Hepatic stellate cell (primary cell): ENCODE measurements around the gene CDK4.
"Not testable (repeated sequence)": the region's sequence is repeated elsewhere in the genome, so short reads cannot be mapped to it uniquely, and the experiment has no call there.

Experiments used
- DNase-seq: peaks from one replicate; pipeline ENCODE4 v3.0.0; 2011; ENCODE audit warnings: low spot score

Gene CDK4

DNA sequence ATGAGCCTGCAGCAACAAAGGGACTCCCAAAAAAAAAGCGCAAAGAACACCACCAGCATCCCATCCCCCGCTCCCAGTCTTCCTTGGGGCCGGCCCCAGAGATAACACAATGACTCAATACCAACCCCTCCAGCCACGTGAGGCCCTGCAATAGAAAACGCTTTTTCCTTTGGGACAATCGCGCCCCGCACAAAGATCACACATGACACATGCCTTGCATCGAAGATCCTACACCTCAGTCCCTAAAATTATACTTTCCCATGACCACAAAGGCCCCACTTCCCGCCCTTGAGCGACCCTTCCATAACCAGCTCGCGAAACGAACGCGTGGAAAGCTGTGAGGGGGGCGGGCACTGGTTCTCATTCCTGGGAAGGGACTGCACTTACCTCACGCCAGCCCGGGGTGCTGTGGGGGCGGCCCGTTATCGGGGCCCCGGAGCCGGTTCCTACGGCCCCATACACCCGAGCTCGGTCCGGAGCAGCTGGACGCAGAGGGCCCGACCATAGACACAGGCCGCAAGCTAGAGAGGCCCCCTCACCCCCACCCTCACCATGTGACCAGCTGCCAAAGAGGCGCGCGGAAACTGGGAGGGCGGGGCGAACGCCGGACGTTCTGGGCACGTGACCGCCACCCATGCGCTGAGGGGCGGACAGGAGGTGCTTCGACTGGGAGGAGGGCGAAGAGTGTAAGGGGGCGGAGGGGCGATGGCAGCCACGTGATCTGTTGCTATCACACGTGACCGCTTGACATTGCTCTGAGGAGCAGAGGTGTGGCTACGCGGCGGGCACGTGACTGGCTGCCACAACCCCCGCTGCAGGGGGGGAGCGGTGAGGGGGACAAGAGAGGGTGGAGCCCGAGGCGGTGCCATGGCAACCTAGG, at the start of gene CDK4:
CDK4 (minus strand) TSS at position 523 of the 880 bp plus-strand sequence. CDS start 593 bp downstream, outside the sequence.
- peak; percentile 99 for DNase-seq

DNA sequence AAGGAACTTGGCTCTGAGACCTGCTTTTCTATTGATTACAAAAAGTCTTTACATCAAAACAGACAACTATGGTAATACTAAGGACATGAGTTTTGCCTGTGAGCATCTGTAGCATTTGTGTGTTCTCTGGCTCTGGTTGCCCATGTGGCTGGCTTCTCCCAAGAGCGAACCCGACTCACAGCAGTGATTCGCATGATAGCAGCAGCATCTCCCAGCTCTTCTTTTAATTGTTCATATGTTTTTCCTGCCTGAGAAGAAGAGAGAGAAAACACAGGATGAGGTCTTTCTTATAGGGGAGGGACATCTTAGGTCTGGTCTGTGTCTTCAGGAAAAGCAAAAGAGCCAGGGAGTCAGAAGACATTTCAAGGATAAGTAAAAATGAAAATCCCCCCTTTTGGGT, 48.9 kb upstream of the CDK4 start:
- DNase-seq, result no peak

- DNase-seq, result no peak
Measured at GRCh38 chr12:57797933-57798332, 45.8 kb upstream of the CDK4 start.

- DNase-seq, result no peak
Measured at GRCh38 chr12:57796996-57797395, 44.9 kb upstream of the CDK4 start.

DNA sequence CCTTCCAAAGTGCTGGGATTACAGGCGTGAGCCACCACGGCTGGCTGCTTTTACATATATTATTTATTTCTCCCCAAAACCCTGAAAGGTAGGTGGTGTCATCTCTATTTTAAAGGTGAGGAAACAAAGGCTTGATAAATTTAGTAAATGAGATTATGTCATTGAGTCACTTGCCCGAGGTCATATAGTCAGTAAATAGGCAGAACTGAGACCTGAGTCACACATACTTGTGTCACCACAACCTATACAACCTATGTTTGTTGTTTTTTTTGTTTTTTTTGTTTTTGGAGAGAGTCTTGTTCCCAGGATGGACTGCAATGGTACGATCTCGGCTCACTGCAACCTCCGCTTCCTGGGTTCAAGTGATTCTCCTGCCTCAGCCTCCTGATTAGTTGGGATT, 43.2 kb upstream of the CDK4 start:
- DNase-seq, result no peak

GRCh38 chr12:57793920-57794319, 41.8 kb upstream of the CDK4 start:
- peak; percentile 71 for DNase-seq

DNA sequence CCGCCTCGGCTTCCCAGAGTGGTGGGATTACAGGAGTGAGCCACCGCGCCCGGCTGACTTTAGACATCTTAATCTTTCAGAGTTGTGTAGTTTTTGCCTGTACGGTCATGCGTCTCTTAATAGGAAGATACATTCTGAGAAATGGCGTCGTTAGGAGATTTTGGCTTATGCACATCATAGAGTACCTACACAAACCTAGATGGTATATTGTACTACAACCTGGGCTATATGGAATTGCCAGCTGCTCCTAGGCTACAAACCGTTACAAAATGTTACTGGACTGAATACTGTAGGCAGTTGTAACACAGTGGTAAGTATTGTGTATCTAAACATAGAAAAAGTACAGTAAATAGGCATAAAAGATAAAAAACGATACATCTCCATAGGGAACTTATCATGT, 31.8 kb upstream of the CDK4 start:
- DNase-seq, result no peak

GRCh38 chr12:57783466-57783801, 31.3 kb upstream of the CDK4 start:
- DNase-seq, result no peak

DNA sequence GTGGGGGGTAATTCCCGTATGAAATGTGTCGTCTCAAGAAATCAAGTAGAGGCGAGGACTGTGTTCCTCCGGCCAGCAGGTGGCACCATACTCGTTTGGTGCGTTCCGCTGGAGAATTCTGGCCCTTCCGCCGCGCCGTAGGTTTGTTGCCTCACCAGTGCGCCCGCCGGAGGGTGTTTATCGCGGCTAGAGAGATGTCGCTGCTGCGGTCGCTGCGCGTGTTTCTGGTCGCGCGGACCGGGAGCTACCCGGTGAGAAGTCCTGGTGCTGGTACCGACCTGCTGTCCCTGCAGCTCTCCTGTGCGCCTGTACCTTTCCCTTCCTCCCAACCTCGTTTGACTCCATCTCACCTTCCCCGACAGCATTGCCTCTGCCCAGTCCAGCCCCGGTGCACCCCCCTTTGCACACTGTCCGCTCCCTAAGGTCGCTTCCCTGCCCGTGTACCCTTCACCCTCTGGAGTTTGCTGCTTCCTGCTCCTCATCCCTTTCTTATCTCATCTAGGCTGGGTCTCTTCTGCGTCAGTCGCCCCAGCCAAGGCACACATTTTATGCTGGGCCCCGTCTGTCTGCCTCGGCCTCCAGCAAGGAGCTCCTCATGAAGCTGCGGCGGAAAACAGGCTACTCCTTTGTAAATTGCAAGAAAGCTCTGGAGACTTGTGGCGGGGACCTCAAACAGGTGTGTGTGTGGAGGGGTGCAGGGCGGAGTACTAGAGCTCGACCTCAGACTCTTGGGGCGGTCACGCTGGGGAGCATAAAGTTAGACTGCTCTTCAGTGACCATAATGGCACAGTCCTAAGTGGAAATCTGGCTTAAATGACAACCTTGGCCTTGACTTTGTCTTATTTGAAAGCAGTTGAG, 30.7 kb upstream of the CDK4 start, which contains the start of gene TSFM:
TSFM (plus strand) TSS at position 180 of the 858 bp plus-strand sequence; CDS start at position 195, 15 bp downstream.
- DNase-seq, result peak; percentile 80

- DNase-seq, result no peak
Measured at GRCh38 chr12:57782243-57782607, 30.1 kb upstream of the CDK4 start.

- DNase-seq, result no peak
Measured at GRCh38 chr12:57781801-57782200, 29.7 kb upstream of the CDK4 start.

- no peak for DNase-seq
Measured at GRCh38 chr12:57781244-57781643, 29.1 kb upstream of the CDK4 start.

DNA sequence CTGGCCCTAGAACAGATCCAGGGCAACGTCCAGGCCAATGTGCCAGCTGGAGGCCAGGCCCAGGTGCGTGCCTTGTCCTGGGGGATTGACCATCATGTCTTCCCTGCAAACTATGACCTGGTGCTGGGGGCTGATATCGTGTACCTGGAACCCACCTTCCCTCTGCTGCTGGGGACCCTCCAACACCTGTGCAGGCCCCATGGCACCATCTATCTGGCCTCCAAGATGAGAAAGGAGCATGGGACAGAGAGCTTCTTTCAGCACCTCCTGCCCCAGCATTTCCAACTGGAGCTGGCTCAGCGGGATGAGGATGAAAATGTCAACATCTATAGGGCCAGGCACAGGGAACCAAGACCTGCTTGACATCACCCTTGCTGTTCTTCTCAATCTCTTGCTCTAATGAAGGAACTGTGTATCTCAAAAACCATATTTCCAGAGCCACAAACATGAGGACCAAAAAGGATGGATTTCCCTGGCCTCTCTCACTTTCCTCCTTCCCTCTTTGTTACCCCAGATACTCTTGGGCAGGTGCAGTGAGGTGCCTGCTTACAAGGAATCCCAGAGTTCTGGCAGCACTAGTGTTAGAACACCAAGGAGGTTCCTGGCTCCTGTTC, 28.3 kb upstream of the CDK4 start:
- DNase-seq, result no peak

DNA sequence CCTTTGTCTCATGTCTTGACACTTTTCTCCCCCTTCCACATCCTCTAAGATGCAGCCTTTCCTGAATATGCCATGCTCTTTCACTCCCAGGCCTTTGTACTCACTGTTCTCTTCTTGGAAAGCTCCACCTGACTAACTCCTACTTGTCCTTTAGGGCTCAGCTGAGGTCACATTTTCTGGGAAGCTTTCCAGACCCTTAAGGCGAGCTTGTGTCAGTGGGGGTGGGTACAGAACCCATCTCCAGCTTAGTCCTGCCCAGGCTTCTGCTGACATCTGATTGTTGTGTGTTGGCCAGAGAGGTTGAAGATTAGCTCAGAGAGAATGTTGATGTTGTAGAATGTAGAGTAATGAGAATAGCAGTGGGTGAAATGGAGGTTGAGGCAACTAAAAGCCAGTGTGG, 27.6 kb upstream of the CDK4 start:
- DNase-seq, result no peak

DNA sequence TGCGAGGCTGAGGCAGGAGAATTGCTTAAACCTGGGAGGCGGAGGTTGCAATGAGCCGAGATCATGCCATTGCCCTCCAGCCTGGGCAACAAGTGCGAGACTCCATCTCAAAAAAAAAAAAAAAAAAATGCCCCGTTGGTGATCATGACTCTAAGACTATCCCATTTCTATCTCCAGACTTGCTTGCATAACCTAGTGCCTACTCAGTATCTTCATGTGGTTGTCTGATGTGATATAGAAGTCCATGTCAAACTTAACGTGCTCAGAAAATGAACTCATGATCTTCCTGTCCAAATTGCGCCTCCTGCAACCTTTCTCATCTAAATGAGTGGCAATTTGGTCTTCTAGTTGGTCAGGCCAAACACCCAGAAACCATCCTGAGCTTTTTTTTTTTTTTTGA, 25.8 kb upstream of the CDK4 start:
- DNase-seq, result no peak

DNA sequence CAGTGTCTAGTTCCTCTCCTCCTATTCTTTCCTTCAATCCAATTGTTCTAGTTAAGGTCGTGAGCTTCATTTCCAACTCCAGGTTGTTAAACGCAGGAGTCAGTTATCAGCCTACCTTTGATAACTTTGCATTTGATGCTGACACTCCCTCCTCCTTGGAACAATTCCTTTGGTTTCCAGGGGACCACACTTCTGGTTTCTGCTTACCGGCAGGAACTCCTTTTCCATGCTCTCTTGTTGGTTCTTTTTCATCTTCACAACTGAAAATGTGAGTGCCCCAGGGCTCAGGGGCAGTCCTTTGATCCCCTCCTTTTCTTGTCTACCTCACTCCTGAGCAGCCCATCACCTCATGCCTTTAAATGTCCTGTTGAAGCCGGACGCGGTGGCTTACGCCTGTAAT, 25.3 kb upstream of the CDK4 start:
- no peak for DNase-seq

- DNase-seq, result no peak
Measured at GRCh38 chr12:57776247-57776587, 24.1 kb upstream of the CDK4 start.

- no peak for DNase-seq
Measured at GRCh38 chr12:57775563-57776246, 23.6 kb upstream of the CDK4 start.

- no peak for DNase-seq
Measured at GRCh38 chr12:57775044-57775443, 22.9 kb upstream of the CDK4 start.

- DNase-seq, result not testable (repeated sequence)
Measured at GRCh38 chr12:57774634-57775033, 22.5 kb upstream of the CDK4 start.

DNA sequence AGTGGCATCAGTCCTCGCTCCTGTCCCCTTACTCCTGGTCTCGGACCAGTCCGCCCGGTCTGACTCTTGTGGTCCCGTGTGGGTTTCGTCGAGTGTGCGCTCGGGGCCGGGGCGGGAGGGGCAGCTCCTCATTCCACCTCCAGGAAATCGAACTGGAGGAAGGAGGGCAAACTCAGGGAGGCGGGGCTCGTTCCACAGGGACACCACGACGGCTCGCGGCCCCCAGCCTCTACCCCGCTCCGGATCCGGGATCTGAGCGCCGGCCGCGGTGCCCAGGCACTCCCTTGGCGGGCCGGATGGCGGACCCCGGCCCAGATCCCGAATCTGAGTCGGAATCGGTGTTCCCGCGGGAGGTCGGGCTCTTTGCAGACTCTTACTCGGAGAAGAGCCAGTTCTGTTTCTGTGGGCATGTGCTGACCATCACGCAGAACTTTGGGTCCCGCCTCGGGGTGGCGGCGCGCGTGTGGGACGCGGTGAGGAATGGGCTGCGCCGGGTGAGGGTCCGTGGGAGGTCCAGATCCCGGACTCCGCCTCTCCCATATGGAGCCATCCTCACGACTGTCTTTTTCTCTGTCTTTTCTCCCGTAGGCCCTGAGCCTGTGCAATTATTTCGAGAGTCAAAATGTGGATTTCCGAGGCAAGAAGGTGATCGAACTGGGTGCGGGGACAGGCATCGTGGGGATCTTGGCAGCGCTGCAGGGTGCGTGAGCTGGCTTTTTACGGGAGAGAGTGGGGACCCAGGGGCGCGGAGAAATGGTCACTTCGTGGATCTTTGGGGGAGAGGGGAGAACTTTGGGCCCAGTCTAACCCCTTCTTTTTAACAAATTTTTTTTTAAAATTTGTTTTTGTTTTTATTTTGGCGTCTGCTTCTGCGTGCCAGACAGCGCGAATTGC, 20.6 kb upstream of the CDK4 start, which contains the start of gene EEF1AKMT3:
EEF1AKMT3 (plus strand) TSS at position 186 of the 894 bp plus-strand sequence; CDS start at position 297, 111 bp downstream.
- peak; percentile 77 for DNase-seq
